ENCODE data around the gene CYB5R2. TPM values are rescaled to one million over a fixed set of nuclear protein-coding genes. Genes with fewer than 3 reads are reported as not detected.

Gene CYB5R2
- polyA plus RNA-seq, 3 donors, result 0.52 to 3.7 (median 1.4) TPM

DNA sequence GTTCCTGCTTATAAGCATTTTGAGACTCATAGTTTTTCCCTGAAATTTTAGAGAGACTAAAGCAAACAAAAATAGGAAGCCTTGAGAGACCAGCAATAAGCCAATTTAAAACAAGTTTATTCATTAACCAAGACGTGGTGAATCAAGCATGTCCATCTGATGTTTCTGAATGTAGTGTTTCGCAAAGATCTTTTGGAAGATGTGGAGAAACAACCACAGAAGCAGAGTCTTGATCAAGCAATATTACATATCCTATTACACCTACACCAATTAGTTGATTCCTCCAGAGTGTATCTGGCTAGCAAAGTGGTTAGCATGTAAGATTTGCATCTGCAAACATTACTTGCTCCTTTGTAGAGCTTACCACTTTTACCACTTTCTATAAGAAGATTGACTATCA lies 33.1 kb upstream of the CYB5R2 start, which contains the start of gene OVCH2:
Gene OVCH2 (minus strand): TSS at position 101 of the 400 bp plus-strand sequence. CDS start 83 bp downstream, at position 18.
- WGBS (ENCODE audit: insufficient coverage), result no CpG with 5 or more reads among the region's 2 CpGs
- no peak within 1 kb of the TSS for H3K9ac ChIP-seq (ENCODE audit: insufficient read depth, low read length, poor library complexity, severe bottlenecking)
- no peaks in the 10 kb centered on the region for H3K79me2 ChIP-seq (ENCODE audit: insufficient read depth, low read length)
- peaks cover 0 to 4% (median 0%) of the 10 kb centered on the region in 7 donors for H3K9me3 Mint-ChIP-seq
- no peak within 1 kb of the TSS for H3K27ac Mint-ChIP-seq
- no peak within 1 kb of the TSS for H3K4me2 ChIP-seq (replicated peaks; ENCODE audit: extremely low read depth, low read length, poor library complexity, severe bottlenecking)
- peaks cover 0 to 12% (median 1%) of the 10 kb centered on the region in 3 donors for H3K27me3 Mint-ChIP-seq (ENCODE audit: low read depth in 3 of 3)
- TF ChIP-seq, protein P1, sequence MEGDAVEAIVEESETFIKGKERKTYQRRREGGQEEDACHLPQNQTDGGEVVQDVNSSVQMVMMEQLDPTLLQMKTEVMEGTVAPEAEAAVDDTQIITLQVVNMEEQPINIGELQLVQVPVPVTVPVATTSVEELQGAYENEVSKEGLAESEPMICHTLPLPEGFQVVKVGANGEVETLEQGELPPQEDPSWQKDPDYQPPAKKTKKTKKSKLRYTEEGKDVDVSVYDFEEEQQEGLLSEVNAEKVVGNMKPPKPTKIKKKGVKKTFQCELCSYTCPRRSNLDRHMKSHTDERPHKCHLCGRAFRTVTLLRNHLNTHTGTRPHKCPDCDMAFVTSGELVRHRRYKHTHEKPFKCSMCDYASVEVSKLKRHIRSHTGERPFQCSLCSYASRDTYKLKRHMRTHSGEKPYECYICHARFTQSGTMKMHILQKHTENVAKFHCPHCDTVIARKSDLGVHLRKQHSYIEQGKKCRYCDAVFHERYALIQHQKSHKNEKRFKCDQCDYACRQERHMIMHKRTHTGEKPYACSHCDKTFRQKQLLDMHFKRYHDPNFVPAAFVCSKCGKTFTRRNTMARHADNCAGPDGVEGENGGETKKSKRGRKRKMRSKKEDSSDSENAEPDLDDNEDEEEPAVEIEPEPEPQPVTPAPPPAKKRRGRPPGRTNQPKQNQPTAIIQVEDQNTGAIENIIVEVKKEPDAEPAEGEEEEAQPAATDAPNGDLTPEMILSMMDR (IDR thresholded peaks at IDR 0.05), result no peak
- H3K4me3 ChIP-seq (replicated peaks in 1 of 3; ENCODE audit: low read depth in 2 of 3, low read length in 3 of 3), result no peak within 1 kb of the TSS
- H4K20me1 ChIP-seq (ENCODE audit: insufficient read depth, low read length), result no peaks in the 10 kb centered on the region
- no peaks in the 10 kb centered on the region for H3K36me3 ChIP-seq (replicated peaks in 1 of 2; ENCODE audit: control insufficient read depth in 1 of 2, insufficient read depth in 2 of 2, low read length in 2 of 2)
- H3K9me3 ChIP-seq (replicated peaks in 1 of 2; ENCODE audit: control insufficient read depth in 1 of 2, insufficient read depth in 1 of 2, low read length in 2 of 2), result no peaks in the 10 kb centered on the region
- H3K4me3 Mint-ChIP-seq, result no peak within 1 kb of the TSS
- H3K4me1 ChIP-seq (ENCODE audit: control insufficient read depth in 1 of 2, insufficient read depth in 2 of 2, low read length in 2 of 2), result no peaks in the 10 kb centered on the region
- H3K36me3 Mint-ChIP-seq, result no peaks in the 10 kb centered on the region
- intact Hi-C loops (cut with micrococcal nuclease), result no loop called here
- no peaks in the 10 kb centered on the region for H3K4me1 Mint-ChIP-seq
- no peak for DNase-seq
- no peak within 1 kb of the TSS for H3K27ac ChIP-seq (ENCODE audit: low read depth in 1 of 2, low read length in 2 of 2)
- no peak within 1 kb of the TSS for H2AFZ ChIP-seq (ENCODE audit: insufficient read depth, low read depth, low read length, poor library complexity, severe bottlenecking)
- peaks cover 2 to 5% of the 10 kb centered on the region in 2 donors for H3K27me3 ChIP-seq (ENCODE audit: control insufficient read depth in 2 of 2, insufficient read depth in 2 of 2, low read length in 2 of 2)

DNA sequence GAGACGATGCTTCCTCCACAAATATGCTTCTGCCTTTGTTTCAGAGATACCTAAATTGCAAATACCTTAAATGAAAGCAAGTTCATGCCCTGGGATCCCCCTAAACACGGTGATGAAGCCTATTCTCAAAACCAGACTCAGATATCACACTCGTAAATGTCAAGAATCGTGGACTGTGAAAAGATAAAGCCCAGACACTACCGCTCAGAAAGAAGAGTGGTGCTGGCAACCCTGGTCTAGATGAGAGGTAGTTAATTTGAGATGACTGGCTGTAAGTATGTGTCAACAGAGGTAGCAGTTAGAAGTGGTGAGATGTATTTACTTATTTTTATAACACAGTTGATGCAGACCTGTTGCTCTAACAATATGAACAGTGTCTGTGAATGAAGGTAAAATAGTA lies 30.4 kb upstream of the CYB5R2 start:
- H2AFZ ChIP-seq (ENCODE audit: insufficient read depth, low read depth, low read length, poor library complexity, severe bottlenecking), result no peak overlapping the region
- no peak for DNase-seq
- no peaks in the 10 kb centered on the region for H3K9me3 ChIP-seq (replicated peaks in 1 of 2; ENCODE audit: control insufficient read depth in 1 of 2, insufficient read depth in 1 of 2, low read length in 2 of 2)
- H3K4me3 ChIP-seq (replicated peaks in 1 of 3; ENCODE audit: low read depth in 2 of 3, low read length in 3 of 3), result no peak overlapping the region
- H3K79me2 ChIP-seq (ENCODE audit: insufficient read depth, low read length), result no peaks in the 10 kb centered on the region
- H3K36me3 ChIP-seq (replicated peaks in 1 of 2; ENCODE audit: control insufficient read depth in 1 of 2, insufficient read depth in 2 of 2, low read length in 2 of 2), result no peaks in the 10 kb centered on the region
- Mint-ChIP-seq H3K4me3 (no peak overlapping the region), H3K9me3 (peaks cover 0 to 2% (median 0%) of the 10 kb centered on the region in 7 donors), H3K4me1 (no peaks in the 10 kb centered on the region), H3K36me3 (no peaks in the 10 kb centered on the region), H3K27me3 (ENCODE audit: low read depth in 3 of 3) (peaks cover 0 to 16% (median 3%) of the 10 kb centered on the region in 3 donors), H3K27ac (no peak overlapping the region)
- intact Hi-C loops (cut with micrococcal nuclease), result no loop called here
- H3K4me2 ChIP-seq (replicated peaks; ENCODE audit: extremely low read depth, low read length, poor library complexity, severe bottlenecking), result no peak overlapping the region
- TF ChIP-seq, protein P1 (IDR thresholded peaks at IDR 0.05), result no peak
- H3K27ac ChIP-seq (ENCODE audit: low read depth in 1 of 2, low read length in 2 of 2), result no peak overlapping the region
- 87% methylated on average over 3 of the region's 5 CpGs for WGBS (ENCODE audit: insufficient coverage)
- peaks cover 0 to 5% of the 10 kb centered on the region in 2 donors for H3K27me3 ChIP-seq (ENCODE audit: control insufficient read depth in 2 of 2, insufficient read depth in 2 of 2, low read length in 2 of 2)
- H3K9ac ChIP-seq (ENCODE audit: insufficient read depth, low read length, poor library complexity, severe bottlenecking), result no peak overlapping the region
- H3K4me1 ChIP-seq (ENCODE audit: control insufficient read depth in 1 of 2, insufficient read depth in 2 of 2, low read length in 2 of 2), result no peaks in the 10 kb centered on the region
- no peaks in the 10 kb centered on the region for H4K20me1 ChIP-seq (ENCODE audit: insufficient read depth, low read length)

Data from CD14-positive monocyte (primary cell).